Measurements from ENCODE around the gene RHEB. TPM values are rescaled to one million over a fixed set of nuclear protein-coding genes. Genes with fewer than 3 reads are reported as not detected.

RHEB gene
- total RNA-seq, 1 donor: 98.8 TPM

DNA sequence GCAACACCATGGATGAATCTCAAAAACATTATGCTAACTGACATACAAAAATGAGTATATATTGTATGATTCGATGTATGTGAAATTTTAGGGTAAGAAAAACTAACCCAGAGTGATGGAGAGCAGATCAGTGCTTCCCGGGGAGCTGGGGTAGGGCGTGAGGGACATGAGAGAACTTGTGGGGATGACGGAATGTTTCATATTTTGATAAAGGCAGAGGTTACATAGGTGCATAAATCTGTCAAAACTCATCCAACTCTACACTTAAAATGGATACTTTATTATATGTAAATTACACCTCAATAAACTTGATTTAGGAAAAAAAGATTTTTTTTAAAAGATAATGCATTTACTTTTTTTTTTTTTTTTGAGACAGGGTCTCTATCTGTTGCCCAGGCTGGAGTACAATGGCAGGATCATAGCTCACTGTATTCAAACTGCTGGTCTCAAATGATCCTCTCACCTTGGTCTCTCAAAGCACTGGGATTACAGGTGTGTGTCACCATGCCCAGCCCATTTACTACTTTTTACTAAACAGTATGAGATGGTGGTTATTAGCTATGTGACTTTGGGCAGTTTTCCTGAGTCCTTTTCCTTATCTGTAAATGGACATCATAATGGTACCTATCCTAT, 13.7 kb downstream of the RHEB start:
- TF ChIP-seq, protein P1, sequence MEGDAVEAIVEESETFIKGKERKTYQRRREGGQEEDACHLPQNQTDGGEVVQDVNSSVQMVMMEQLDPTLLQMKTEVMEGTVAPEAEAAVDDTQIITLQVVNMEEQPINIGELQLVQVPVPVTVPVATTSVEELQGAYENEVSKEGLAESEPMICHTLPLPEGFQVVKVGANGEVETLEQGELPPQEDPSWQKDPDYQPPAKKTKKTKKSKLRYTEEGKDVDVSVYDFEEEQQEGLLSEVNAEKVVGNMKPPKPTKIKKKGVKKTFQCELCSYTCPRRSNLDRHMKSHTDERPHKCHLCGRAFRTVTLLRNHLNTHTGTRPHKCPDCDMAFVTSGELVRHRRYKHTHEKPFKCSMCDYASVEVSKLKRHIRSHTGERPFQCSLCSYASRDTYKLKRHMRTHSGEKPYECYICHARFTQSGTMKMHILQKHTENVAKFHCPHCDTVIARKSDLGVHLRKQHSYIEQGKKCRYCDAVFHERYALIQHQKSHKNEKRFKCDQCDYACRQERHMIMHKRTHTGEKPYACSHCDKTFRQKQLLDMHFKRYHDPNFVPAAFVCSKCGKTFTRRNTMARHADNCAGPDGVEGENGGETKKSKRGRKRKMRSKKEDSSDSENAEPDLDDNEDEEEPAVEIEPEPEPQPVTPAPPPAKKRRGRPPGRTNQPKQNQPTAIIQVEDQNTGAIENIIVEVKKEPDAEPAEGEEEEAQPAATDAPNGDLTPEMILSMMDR (IDR thresholded peaks at IDR 0.05; ENCODE audit: insufficient read depth, low read length): no peak
- no peak overlapping the region for H3K4me3 ChIP-seq (ENCODE audit: low read depth, low read length)
- DNase-seq (ENCODE audit: low read depth): no peak

GRCh38 chr7:151505433-151505832, 14.3 kb downstream of the RHEB start:
- TF ChIP-seq, protein P1 (IDR thresholded peaks at IDR 0.05; ENCODE audit: insufficient read depth, low read length): no peak
- DNase-seq (ENCODE audit: low read depth): no peak

DNA sequence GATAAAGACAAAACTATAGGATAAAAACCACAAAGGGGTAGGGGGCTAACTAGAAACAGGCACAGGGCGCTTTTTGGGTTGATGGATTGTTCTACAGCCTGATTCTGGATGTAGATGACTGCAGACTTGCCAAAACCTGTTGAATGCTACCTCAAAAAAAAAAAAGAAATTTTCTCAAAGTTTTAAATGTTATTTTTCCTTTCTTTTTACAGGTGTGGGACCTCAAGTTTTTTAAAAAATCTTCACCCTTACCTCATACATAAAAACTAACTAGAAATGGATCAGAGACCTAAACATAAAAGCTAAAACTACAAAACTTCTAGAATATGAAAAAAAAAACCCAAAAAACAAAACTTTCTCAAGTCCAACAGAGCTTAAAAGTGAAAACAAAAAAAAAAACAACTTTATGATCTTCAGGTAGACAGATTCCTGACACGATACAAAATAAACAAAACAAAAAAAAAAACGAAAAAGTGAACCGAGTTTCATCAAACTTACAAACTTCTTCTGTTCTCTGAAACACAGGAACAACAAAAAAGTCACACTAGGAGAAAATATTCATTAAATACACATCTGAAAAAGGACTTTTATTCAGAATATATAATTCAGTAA, 14.9 kb downstream of the RHEB start:
- DNase-seq (ENCODE audit: low read depth): no peak
- TF ChIP-seq, protein P1 (IDR thresholded peaks at IDR 0.05; ENCODE audit: insufficient read depth, low read length): no peak
- no peak overlapping the region for H3K4me3 ChIP-seq (ENCODE audit: low read depth, low read length)

More at GRCh38 chr7:151505433-151505832, 14.3 kb downstream of the RHEB start:
- H3K4me3 ChIP-seq (ENCODE audit: low read depth, low read length): no peak overlapping the region

DNA sequence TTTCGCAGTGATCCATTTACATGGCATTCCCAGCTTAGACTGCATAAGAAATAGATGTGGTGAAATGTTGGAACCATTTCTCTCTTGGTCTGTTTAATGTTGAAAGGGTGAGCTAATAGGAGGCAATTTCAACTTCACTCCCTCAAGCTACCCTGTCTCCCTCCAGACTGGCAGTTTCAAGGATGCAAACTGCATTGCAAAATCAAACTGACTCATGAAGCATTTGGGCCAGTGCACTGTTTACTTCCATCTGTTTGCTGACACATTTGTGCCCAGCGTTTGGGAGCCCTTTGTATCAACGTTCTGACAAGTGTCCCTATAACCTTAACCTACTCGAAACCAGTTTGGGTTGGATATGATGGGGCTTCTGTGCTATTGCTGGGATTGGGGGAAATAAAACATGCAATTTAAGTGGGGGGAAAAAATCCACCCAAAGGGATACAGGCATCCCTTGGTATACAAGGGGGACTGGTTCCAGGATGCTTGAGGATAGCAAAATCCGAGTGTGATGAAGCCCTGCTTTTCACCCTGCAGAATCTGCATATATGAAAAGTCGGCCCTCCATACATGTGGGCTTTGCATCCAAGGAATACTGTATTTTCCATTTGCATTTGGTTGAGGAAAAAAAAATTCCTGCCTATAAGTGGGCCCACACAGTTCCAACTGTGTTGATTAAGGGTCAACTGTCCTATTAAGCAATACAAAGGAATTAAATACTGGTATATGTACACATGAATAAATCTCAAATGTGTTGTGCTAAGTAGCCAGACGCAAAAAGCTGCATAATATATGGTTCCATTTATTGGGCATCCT, 15.6 kb downstream of the RHEB start:
- H3K4me3 ChIP-seq (ENCODE audit: low read depth, low read length): no peak overlapping the region
- peak; percentile 94 for DNase-seq (ENCODE audit: low read depth)
- TF ChIP-seq, protein P1 (IDR thresholded peaks at IDR 0.05; ENCODE audit: insufficient read depth, low read length): no peak

DNA sequence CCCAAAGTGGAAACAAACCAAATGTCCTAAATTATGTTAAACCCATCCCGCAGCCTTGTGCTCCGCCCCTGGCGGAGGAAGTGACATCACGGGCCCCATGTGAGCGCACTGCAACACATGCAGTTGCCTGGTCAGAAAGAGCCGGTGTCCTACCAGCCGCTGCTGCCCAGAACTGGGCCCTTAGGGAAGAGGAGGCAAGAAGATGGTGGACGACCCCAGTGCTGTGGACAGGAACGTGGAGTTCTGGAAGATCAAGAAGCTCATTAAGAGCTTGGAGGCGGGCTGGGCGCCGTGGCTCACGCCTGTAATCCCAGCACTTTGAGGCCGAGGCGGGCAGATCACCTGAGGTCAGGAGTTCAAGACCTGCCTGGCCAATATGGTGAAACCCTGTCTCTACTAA, 18.0 kb downstream of the RHEB start:
- no peak overlapping the region for H3K4me3 ChIP-seq (ENCODE audit: low read depth, low read length)
- no peak for DNase-seq (ENCODE audit: low read depth)
- TF ChIP-seq, protein P1 (IDR thresholded peaks at IDR 0.05; ENCODE audit: insufficient read depth, low read length): no peak

- H3K4me3 ChIP-seq (ENCODE audit: low read depth, low read length): no peak overlapping the region
- TF ChIP-seq, protein P1 (IDR thresholded peaks at IDR 0.05; ENCODE audit: insufficient read depth, low read length): no peak
- DNase-seq (ENCODE audit: low read depth): no peak
These were observed 21.2 kb downstream of the RHEB start for GRCh38 chr7:151498495-151498894.

Data from fibroblast of the aortic adventitia (primary cell).